ENCODE measurements around the gene TFCP2L1.

The TFCP2L1 gene

GRCh38 chr2:121172456-121172855 is 112.5 kb downstream of the TFCP2L1 start:
- DNase-seq (ENCODE audit: low spot score) = no peak

GRCh38 chr2:121171625-121172119 is 113.3 kb downstream of the TFCP2L1 start:
- no peak for DNase-seq (ENCODE audit: low spot score)

GRCh38 chr2:121170577-121170976 is 114.4 kb downstream of the TFCP2L1 start:
- no peak for DNase-seq (ENCODE audit: low spot score)

GRCh38 chr2:121167411-121167810 is 117.6 kb downstream of the TFCP2L1 start:
- no peak for DNase-seq (ENCODE audit: low spot score)

All from HuH-7 (cell line).